H1 (cell line): ENCODE data around the gene INPP5J. TPM values are rescaled to one million over a fixed set of nuclear protein-coding genes. Genes with fewer than 3 reads are reported as not detected.

Experiments
- BCL11A ChIP-seq, 2 experiments: IDR thresholded peaks; one replicate each; pipeline ENCODE4 v1.6.1; 2011; ENCODE audit warnings: low read depth in 2 of 2, low read length in 2 of 2, mild to moderate bottlenecking in 2 of 2
- CEBPB ChIP-seq: IDR thresholded peaks from 2 replicates; pipeline ENCODE4 v1.6.1; 2012; ENCODE audit warnings: low read depth, low read length
- CHD2 ChIP-seq: IDR thresholded peaks from 2 replicates; pipeline ENCODE4 v1.6.1; 2012; ENCODE audit warnings: low read length, improper control_type of control experiment
- EGR1 ChIP-seq: IDR thresholded peaks from 2 replicates; pipeline ENCODE4 v1.6.1; 2011; ENCODE audit warnings: low read depth, low read length, borderline replicate concordance
- GABPA ChIP-seq: IDR thresholded peaks from 2 replicates; pipeline ENCODE4 v1.6.1; 2011; ENCODE audit warnings: mild to moderate bottlenecking, low read length, moderate library complexity, borderline replicate concordance; ENCODE audit not compliant: insufficient read depth
- JUN ChIP-seq: IDR thresholded peaks from 2 replicates; pipeline ENCODE4 v1.6.1; 2011; ENCODE audit warnings: low read depth, mild to moderate bottlenecking, improper control_type of control experiment, low read length
- RAD21 ChIP-seq, 2 experiments: IDR thresholded peaks in 1 of 2; conservative IDR thresholded peaks in 1 of 2; 2 replicates each; pipeline ENCODE4 v1.6.1; 2011; ENCODE audit warnings: low read depth in 2 of 2, low read length in 2 of 2, improper control_type of control experiment in 1 of 2, inconsistent platforms in 1 of 2, mild to moderate bottlenecking in 1 of 2, moderate library complexity in 1 of 2
- polyA plus RNA-seq, 7 experiments: library from polyadenylated mRNA; depleted of rRNA in 3 of 7; stranded (reverse) in 5 of 7; unstranded in 2 of 7; fragments of >200 nt in 5 of 7; fragments of 200-250 nt in 2 of 7; gene quantifications; 1 replicate in 5 of 7; 2 replicates in 1 of 7; 4 replicates in 1 of 7; pipeline versions ENCODE4 v1.2.1 to v1.2.3, GENCODE V29; 2011 to 2013; ENCODE audit warnings: missing spikeins in 2 of 7, mixed read lengths in 2 of 7
- total RNA-seq: library from RNA; stranded (reverse); fragmentation: NEBNext Ultra II Directional; extraction: Animal tissue kit (Norgen Biotek cat#: 25700); gene quantifications from 2 replicates; pipeline ENCODE4 v1.2.1, GENCODE V29; 2021

Gene INPP5J
- total and polyA plus RNA-seq, 2 of the 8 experiments (the other 6 are each of a cell fraction or from before 2014, with no cell fraction given): 5.4 to 6.0 TPM

DNA sequence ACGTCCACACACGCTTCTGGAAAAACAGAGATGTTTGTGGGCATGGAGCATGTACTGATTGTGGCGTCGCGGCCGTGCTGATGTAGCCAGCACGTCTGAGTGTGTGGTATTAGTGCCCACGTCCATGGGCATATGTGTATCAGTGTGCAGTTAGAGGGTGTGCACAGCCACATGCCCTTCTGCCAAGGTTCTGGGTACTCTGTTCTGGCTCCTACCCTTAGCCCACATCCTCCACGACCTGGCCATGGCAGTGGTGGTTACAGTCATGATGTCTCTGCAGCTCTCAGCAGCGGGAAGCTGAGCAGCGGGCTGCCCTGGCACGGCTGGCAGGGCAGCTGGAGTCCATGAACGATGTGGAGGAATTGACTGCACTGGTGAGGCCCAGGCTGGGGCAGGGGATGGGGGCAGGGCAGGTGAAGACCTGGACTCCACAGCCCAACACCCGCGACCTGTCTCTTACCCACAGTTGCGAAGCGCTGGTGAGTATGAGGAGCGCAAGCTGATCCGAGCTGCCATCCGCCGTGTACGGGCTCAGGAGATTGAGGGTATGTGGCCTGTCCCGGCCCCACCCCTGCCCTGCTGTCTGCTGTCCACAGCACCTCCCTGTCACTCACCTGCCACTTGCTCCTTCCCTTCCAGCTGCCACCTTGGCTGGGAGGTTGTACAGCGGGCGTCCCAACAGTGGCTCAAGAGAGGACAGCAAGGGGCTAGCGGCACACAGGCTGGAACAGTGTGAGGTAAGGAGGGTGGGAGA lies 34.4 kb upstream of the INPP5J start (continued):
- TF ChIP-seq GABPA (no peak), CHD2 (no peak), CEBPB (no peak), EGR1 (no peak), RAD21 (IDR thresholded peaks at IDR 0.05 in 1 of 2, conservative IDR thresholded peaks at IDR 0.05 in 1 of 2; ENCODE audit: low read depth in 2 of 2, low read length in 2 of 2) (no peak), JUN (no peak), BCL11A (IDR thresholded peaks at IDR 0.05; ENCODE audit: low read depth in 2 of 2, low read length in 2 of 2) (no peak)
